GM19025 (cell line): ENCODE measurements around the gene PTPN1.
"Not testable (repeated sequence)": the region's sequence is repeated elsewhere in the genome, so short reads cannot be mapped to it uniquely, and the experiment has no call there.

Experiments used
- ATAC-seq: cut with Tn5 transposase; IDR thresholded peaks from one replicate; pipeline ENCODE4 v1.9.1; 2021; ENCODE audit warnings: mild to moderate bottlenecking, low read depth, moderate library complexity; ENCODE audit not compliant: unreplicated experiment

PTPN1 gene

DNA sequence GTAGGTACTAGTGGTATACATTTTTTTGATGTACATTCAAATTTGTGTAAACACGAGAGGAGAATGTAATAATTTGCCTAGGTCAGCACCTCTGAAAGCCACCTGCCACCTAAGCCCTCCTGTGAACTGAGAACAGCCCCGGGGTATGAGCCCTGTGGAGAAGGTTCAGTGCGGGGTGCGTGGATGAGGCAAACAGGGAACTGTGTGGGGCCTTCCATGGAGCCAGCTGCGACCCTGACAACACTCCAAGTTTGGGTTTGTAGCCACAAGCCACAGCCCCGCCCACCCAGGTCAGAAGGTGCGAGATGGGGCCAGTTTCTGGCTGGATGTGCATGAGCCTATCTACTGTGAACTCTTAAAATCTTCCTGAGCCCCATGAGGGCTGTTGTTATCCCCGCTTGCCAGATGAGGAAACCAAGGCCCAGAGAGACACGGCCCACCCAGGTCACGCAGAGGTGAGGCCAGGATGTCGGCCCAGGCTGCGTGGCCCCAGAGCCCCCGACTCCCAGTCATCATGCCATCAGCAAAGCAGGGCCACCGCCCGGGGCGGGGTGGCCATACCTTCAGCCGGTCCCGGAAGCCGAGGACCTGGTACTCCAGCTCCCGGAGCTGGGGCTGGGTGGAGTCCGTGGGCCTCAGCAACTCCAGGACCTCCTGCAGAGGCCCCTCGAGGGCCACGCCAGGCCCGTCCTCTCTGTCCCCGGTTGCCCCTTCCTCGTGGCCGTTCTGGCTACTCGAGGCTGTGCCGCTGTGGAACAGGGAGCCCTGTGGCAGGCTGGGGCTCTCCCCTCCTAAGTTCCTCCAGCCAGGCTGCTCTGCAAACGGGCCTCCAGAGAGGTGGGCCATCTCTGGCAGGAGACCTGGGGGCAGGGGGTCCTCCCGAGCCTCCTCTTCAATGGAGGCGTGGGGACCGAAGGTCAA lies 91.6 kb downstream of the PTPN1 start:
- no peak for ATAC-seq

DNA sequence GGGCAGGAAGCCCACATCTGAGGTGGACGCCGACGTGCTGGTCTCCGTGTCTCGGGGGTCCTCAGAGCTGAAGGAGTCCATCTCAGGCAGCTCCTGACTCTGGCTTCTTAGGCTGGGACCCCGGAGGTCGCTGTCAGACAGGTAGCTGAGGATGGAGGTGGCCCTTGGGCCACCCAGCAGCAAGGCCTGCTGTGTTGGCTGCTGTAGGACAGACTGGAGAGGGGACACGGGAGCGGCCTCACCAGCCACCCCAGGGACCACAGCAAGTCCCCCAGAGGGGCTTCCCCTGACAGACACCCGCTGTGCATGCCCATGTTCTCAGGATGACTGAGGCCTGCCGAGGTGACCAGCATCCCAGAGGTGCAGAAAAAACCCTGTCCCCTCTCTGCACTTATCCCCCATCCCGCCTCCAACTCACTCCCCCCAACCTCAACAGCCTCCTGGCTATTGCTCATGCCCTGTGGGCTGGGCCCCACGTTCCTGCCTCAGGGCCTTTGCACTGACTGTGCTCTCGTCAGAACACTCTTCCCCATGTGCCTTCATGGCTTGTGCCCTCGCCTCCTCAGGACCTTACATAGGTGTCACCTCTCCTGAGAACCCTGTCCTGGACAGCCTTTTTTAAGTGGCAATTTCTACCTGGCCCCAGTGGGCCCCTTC lies 92.4 kb downstream of the PTPN1 start:
- no peak for ATAC-seq

DNA sequence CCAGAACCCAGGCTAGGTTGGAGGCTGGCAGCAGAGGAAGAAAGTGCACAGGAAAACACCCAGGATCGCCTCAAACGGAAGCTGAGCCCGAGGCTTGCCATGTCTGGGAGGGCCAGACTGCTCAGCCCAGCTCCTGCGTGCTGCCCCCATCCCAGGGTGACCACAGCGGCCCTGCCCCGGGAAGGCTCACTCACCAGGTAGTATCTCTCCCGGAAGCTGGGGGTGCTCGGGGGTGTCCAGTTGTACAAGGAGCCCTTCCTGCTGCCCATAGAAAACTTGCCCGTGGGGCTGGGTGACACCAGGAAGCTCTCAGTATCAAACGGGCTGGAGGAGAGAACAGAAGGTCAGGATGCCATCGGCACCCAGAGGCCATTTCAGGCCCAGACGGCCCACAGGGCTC lies 94.3 kb downstream of the PTPN1 start:
- ATAC-seq, result no peak

DNA sequence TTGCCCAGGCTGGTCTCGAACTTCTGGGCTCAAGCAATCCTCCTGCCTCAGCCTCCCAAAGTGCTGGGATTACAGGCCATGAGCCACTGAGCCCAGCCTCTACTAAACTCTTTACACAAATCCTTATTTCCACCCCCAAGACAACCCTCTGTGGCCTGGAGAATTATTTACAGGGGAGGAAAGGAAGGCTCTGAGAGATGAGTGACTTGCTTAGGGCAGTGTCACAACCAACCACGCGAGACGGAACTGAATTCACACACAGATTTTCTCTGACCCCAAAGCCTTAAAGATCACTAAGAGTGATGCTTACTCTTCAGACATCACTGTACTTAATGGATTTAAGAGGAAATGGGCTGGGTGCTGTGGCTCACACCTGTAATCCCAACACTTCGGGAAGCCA lies 95.0 kb downstream of the PTPN1 start:
- ATAC-seq, result no peak

DNA sequence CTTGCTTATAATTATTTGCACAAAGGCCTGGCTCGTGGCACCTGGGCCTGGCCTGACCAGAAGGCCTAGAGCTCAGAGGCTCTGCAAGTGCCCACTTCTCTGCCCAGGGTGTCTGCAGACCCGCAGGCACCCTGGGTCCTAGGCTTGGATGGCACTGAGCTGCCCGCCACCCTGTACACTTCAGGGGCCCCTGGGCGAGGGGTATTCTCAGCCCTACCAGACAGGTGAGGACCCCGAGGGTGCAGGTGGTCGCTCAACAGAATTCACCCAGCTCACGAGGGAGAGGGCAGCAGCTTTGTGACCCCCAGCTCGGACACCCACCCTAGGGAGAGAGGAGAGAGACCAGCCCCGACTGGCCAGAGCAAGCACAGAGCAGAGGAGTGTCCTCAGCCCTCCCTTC lies 97.3 kb downstream of the PTPN1 start:
- no peak for ATAC-seq

DNA sequence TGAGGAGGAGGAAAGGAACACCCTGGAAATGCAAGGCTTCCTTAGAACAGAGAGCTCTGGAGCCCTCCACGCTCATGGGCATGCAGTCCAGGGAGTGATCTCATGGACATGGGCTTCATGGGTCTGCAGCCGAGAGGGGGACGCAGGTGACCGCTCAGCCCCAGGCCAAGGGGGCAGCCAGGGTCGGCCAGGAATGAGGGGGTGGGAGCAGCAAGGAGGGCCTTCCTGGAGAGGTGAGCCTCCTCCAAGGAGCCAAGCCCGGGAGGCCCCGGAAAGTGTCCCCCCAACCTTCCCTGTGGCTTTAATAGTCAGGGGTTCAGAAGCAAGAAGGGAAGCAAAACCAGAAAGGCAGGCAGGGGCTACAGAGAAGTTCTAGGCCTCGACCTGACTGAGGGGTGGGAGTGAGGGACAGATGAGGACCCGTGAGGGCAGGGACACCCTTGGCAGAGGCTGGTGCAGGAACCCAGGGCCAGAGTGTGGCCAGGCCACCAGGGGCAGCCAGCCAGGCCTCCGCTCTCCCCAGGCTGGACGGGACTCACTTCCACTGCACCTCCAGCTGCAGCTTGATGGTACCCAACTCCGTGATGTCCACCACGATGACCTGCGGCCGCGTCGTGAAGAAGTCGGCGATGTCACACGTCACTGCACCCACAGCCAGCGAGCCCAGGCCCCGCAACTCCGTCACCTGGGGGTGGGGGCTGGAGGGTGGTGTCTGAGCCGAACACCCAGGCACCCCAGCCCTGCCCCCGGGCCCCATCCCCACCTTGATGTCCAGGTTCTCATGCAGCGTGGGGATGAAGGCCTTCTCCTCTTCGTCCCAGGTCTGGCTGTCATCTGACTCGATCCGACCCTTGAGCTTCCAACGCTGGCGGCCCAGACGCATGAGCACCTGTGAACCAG lies 97.9 kb downstream of the PTPN1 start:
- ATAC-seq, result no peak

DNA sequence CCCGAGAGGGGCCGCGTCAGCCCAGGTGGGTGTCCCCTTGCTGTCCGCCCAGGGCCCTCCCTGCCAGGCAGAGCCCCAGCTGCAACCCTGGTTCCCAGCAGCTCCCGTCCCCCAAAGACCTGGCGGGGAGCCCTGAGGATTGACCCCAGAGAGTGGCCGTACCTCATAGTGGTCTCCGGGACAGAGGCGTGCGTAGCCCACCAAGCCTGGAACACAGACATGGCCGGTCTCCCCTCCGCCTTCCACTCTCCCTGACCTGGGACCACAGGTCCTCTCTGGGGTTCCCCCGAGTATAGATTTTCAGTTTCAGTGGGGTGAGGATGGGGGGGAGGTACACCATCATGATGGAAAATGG lies 98.5 kb downstream of the PTPN1 start:
- no peak for ATAC-seq

DNA sequence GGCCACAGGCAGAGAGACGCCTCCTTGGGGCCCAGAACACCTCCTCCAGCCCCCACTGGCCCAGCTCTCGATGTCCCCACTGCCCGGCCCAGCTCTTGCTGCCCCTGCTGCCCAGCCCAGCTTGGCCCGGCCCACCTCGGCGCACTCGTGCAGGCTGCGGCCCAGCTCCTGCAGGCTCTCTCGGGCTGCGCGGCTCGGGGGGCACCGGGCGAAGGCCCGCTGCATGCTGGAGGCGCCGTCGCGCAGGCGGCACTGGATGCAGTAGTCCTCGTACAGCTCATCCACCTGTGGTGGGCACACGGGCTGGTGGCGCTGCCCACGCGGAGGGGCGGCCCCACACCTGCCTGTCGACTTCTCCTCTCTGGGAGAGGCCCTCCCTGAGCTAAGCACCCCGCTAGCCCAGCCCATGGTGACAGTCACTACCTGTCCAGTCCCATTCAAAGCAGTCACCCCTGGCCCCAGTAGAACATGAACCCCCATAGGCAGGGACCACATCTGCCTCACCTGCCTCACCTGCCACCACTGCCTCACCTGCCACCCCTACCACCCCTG lies 99.3 kb downstream of the PTPN1 start:
- ATAC-seq, result no peak

DNA sequence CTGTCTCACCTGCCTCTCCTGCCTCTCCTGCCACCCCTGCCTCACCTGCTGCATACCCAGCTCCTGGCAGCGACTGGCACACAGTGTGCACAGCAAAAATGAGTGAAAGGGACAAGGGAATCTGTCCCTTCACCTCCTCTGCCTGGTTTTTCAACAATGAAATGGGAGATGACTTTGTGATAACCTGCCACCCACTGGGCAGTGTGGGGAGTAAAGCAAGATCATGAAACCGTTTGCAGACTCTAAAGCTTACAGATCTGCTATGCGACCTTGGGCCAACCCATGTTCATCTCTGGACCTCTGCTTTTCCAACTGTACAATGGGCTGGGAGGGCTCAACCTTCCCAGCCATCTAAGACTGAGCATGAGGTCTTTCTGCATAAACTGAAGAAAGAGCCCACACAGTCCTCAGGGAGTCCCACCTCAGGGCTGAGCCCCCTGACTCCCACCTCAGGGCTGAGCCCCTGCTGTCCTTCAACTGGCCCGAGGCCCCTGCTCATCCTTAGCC lies 100.1 kb downstream of the PTPN1 start:
- no peak for ATAC-seq

DNA sequence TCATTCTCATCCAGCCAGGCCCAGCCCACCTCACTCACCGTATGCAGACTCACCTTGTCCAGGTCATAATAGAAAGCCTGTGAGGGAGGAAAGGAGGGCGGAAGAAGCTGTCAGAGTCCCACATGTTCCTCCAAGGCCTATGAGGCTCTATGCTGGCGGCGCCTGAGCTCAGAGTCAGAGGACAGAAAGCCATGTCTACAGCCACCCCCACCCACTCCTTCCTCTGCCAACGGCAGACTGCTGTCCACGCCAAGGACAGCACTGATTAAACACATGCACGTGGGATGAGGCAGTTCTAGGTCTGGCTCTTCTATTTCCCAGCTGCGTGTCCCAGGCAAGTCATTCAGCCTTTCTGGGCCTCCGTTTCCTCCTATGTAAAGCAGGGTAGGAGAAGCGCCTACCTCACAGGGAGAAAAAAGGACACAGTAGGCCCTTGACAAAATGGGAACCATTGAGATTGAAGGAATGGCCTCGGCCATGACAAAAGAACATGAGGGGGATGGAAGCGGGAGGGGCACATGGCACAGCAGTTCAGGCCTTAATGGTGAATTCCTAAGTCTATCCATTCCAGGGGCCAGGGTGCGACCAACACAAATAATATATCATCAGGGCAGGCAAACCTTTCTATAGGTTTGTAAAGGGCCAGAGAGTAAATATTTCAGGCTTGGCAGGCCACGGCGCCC lies 101.1 kb downstream of the PTPN1 start:
- no peak for ATAC-seq

DNA sequence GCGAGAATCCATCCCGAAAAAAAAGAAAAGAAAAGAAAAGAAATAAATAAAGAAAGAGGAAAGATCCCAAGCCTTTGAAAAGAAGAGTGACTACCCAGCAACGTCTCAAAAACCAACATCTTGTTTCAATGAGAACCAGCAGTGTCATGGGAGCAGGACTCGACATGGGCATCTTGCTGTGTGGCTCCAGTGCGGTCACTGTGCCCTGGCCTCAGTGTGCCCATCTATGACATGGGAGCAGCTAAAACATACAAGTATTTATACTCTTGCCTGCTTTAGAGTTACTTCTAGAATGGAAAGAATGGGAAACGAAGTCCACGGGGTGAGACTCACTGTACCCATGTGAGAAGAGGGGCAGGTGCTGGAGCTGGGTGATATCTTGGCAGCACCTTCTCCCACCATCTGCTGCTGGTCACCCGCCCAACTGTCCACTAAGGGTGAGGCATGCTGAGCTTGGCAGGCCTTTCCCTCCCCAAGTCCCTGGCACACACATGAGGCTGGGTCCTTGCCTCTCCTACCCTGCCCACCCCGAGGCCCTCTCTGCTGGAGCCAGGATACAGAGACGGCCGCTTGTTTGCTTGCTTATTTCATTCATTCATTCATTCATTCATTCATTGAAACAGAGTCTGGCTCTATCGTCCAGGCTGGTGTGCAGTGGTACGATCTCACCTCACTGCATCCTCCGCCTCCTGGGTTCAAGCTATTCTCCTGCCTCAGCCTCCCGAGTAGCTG lies 103.4 kb downstream of the PTPN1 start:
- no peak for ATAC-seq

DNA sequence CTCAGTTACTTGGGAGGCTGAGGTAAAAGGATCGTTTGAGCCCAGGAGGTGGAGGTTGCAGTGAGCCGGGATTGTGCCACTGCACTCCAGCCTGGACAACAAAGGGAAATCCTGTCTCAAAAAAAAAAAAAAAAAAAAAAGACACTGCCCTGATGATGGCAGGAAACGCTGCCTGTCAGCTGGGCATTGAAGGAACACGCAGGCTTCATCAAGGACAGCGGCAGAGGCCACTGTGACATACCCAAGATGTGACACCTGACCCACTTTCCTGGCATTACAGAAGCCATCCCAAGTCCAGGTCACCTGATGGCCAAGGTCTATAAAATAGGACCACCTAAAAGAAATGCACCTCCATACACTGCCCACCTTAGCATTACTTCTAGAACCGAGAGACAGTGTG lies 105.2 kb downstream of the PTPN1 start:
- ATAC-seq, result no peak

DNA sequence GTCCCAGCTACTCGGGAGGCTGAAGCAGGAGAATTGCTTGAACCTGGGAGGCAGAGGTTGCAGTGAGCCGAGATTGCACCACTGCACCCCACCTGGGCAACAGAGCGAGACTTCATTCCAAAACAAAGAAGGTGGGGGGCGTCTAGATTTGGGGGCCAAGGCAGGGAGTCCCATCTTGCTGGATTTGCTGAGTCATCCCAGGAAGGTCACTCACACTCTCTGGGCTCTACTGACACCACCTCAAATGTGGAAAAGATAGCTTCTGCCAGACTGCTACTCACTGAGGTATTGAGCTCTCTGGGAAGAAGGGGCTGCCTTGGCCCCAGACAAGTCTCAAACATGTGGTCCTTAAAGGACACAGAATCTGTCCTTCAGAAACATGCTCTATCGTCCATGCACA lies 106.8 kb downstream of the PTPN1 start:
- ATAC-seq, result no peak

DNA sequence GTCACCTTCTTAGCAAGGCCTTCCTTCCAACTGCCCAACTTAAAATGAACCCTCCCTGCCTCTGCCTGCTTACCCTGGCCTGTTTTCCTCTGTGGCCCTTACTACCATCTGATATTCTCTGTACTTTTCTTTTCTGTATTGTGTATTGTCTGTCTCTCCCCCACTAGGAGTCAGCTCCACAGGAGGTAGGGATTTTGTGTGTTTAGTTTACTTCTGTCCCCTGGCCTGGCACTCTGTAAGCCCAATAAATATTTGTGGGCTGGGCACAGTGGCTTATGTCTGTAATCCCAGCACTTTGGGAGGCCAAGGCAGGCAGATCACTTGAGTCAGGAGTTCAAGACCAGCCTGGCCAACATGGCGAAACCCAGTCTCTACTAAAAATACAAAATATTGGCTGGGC lies 108.4 kb downstream of the PTPN1 start:
- no peak for ATAC-seq

DNA sequence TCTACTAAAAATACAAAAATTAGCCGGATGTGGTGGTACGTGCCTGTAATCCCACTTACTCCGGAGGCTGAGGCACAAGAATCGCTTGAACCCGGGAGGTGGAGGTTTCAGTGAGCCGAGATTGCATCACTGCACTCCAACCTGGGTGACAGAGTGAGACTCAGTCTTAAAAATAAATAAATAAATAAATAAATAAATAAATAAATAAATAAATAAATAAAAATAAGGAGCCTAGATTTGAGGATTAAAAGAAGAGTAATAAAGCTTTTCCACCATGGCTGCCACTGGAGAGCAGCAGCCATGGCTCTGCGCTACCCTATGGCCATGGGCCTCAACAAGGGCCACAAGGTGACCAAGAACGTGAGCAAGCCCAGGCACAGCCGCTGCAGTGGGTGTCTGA lies 110.3 kb downstream of the PTPN1 start:
- ATAC-seq, result not testable (repeated sequence)

DNA sequence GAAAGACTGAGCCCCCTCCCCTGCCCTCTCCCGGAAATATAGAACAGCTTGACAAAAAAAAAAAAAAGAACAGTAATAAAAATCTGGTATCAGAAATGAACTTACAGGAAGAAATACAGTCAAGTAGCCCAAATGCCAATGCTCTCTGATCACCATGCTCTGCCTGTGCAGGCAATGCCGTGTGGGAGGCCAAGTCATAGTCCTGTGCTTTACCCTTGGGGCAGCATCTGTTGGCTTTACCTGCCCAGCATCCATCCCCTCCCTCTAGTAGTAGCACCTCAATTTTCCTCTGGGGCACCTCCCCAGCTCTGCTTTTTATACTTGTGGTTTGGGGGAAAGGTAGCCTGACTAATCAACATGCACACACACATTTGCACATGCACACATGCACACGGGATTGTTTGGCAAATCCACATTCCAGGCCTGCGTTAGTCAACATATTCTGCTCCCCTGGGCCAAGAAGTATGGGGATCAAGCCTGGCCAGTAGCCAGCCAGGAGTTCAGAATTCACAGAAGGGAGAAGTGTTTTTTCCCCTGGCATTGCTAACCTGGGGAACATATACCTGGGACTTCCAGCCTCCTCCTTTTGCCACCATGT lies 111.0 kb downstream of the PTPN1 start:
- no peak for ATAC-seq

DNA sequence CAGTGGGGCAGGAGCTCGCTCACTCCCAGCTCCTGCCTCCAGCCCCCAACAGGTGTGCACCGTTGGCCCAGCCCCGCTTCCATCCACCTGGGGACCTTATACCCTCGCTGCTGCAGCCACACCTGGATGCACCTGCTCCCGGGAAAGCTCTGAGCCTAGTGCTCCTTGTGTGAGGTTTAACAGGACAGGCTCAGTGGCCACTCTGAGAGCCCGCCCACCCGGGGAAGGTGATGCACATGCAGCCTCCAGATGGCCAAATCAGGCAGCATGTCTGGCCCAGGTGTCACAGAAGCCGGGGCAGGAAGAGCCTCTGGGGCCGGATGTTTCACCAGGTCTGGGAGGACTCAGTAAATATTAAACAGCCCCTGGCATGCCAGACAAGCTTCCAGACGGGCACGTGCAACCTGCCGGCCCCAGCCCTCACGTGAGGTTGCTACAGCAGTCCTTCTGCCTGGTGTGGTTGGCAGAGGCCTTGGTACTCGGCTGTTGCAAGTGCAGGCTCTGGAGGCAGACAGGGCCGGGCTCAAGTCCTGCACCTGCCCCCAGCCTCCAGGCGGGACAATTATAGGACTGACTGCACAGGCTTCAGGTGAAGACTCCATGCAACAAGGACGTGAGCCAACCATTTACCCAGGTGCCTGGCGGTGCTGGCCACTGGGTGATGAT lies 114.3 kb downstream of the PTPN1 start:
- ATAC-seq, result no peak

DNA sequence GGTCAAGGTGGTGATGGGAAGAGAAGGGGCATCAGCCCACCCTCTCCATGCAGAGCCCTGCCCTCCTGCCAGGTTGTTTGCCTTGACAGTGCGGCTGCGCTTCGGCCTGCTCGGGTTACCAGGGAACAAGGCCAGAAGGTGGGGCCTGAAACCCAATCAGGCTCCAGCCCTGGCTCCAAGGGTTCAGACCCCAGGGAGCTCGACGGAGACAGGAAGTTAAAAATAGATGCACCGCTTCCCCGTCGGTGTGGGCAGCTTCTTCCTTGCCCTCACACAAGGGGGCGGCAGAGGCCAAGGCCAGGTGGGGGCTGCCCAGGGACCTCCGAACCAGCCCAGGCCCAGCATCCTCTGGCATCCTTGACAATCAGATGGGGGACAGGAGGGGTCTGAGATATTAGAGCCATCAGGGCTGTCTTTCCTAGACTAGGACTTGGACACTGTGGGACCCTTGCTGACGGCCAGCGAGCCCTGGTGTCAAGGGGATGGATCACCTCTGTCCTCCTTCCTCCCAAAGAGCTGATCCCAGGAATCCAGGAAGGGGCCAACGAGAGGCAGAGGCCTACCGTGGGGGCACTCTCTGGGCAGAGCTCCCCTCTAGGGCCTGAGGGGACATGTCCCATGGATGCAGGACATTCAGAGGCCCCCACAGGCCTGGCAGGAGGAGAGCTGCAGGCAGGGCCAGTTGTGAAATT lies 115.9 kb downstream of the PTPN1 start:
- ATAC-seq, result no peak
